Measurements from ENCODE around the gene FMR1. TPM values are rescaled to one million over a fixed set of nuclear protein-coding genes. Genes with fewer than 3 reads are reported as not detected.

Gene FMR1
- polyA plus RNA-seq, 1 donor = 112 TPM

Other genes starting within 250 kb of the FMR1 start
- not detected for gene FMR1NB, start 69.4 kb downstream of the FMR1 start, polyA plus RNA-seq (ENCODE audit: insufficient read length)